ENCODE measurements around the gene OCRL.

GRCh38 chrX:129585691-129586090 lies 45.6 kb downstream of the OCRL start:
- no peak for TF ChIP-seq CTCF (IDR thresholded peaks at IDR 0.05)
- no peak for TF ChIP-seq EZH2 (IDR thresholded peaks at IDR 0.05)
- TF ChIP-seq EZH2phosphoT487 (IDR thresholded peaks at IDR 0.05), result no peak
